CD1c-positive myeloid dendritic cell (primary cell): ENCODE data around the gene TMEM131.

ENCODE experiments used
- DNase-seq: peaks from one replicate; pipeline ENCODE4 v3.0.0-alpha.2; 2016; ENCODE audit errors: extremely low spot score

The TMEM131 gene

DNA sequence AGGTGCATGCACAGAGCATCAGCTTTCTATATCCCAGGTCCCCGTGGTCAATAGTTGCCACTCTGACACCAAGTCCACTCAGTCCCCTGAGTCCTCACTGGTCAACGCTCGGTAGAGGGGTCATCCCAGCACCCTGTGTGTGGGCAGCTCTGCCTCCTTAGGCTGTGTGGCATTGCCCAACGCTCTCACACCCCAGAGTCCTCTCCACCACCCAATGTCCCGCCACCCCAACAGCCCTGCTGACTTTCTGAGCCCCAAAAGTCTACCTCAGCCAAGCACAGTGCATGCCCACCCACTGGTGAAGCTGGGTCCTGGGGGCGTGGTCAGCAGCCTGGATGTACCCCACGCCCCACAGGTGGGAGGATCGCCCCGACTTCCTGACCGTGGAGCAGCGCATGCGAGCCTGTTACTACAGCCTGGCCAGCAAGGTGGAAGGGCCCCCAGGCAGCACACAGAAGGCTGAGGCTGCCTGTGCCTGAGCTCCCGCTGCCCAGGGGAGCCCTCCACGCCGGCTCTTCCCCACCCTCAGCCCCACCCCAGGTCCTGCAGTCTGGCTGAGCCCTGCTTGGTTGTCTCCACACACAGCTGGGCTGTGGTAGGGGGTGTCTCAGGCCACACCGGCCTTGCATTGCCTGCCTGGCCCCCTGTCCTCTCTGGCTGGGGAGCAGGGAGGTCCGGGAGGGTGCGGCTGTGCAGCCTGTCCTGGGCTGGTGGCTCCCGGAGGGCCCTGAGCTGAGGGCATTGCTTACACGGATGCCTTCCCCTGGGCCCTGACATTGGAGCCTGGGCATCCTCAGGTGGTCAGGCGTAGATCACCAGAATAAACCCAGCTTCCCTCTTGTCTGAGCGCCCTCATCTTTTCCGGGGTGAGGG lies 256.5 kb downstream of the TMEM131 start:
- DNase-seq: no peak

DNA sequence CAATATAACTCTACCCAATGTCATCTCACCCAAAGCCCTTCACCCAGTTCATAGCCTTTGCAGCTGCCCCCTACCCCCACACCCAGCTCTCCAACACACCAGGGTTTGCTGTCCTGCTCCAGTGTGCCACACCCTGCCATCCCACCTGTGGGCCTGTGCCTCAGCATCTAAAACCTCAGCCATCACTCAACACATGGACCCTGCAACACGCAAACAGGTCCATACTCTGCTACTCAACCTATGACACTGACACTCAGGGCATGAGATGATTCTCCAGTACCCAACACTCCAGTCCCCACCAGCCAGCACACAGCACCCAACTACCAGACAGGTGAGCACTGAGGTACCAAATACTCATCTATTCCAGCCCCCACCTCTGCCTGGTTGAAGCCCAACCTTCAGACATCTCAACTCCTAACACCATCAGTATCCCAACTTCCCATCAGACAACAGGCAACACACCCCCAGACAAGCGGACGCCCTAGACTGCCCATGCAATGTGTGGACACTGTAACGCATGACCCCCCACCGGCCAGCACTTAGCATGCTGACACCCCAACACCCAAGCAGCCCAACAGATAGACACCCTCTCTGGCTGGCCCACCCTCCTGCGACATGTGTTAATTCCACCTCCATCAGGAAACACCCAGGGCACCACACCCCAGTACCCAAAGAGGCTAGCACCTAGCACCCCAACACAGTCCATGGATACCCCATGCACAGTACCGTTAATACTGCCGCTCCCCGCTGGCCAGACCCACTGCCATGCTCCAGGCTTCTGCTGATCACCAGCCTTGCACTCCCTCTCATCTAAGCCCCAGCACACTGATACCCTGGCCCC lies 257.3 kb downstream of the TMEM131 start:
- DNase-seq: no peak

DNA sequence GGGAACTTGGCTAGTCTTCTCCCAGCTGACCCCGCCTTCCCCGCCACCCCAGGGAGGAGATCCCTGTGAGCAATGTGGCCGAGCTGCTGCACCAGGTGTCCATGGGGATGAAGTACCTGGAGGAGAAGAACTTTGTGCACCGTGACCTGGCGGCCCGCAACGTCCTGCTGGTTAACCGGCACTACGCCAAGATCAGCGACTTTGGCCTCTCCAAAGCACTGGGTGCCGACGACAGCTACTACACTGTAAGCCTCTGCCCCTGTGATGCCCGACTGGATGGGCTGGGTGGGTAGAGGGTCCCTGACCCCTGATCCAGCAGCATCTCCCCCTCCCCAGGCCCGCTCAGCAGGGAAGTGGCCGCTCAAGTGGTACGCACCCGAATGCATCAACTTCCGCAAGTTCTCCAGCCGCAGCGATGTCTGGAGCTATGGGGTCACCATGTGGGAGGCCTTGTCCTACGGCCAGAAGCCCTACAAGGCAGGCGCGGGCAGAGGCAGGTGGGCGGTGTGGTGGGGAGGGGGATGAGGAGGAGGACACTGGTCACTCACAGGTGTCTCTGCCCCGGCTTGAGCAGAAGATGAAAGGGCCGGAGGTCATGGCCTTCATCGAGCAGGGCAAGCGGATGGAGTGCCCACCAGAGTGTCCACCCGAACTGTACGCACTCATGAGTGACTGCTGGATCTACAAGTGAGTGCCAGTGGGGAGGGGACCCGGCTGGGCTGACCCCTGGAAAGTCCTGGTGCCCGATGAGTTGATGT lies 258.1 kb downstream of the TMEM131 start:
- no peak for DNase-seq

DNA sequence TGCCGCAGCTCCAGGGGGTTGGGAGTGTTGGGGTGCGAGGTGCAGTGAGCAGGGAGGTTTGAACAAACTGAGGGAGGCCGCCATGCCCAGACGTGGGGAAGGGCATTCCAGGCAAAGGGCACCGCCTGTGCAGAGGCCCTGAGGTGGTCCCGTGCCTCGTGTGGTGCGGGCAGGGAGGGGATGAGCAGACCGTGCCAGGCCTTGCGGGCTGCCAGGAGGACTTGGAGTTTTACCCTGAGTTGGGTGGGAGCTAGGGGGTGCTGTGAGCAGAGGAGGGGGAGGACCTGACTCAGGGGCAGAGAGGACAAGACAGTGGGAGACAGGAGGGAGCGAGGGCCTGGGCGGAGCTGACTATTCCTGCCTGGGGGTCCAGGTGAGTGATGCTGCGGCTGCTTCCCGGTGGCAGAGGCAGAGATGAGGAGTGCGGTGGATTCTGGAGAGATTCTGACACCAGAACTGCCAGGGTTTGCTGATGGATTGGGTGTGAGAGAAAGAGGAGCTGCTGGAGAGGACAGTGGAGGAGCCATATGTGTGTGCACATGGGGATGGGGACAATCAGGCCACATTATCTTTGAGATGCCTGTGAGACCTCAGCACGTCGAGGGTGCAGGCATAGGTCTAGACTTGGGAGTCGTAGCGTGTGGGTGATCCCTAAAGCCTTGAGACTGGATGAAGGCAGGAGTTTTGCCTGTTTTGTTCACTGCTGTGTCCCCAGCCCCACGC lies 259.0 kb downstream of the TMEM131 start:
- DNase-seq: no peak

DNA sequence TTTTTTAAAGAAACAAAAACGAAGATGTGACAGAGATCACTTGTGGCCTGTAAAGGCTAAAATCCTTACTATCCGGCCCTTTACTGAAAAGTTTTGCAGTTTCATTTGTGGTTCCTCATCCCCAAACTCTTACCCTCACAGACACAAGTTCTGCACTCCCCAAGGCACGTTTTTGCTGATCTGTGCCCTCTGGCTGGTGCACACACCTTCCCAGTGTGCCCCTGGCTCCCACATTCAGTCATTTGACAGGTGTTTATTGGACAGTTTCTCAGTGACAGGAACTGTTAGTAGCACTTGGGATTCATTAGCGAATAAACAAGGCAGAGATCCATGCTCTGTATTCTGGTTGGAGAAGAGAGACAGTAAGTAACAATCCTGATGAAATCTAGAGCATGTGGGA lies 259.6 kb downstream of the TMEM131 start:
- no peak for DNase-seq

DNA sequence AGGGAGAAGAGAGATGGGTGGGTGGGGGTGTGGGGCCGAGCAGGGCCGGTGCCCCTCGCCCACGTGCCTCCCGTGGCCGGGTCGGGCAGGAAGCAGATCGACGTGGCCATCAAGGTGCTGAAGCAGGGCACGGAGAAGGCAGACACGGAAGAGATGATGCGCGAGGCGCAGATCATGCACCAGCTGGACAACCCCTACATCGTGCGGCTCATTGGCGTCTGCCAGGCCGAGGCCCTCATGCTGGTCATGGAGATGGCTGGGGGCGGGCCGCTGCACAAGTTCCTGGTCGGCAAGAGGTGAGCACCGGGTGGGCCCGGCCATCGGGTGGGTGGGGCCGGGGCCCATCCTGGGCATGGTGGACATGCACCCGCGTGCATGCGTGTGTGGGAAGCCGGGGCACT lies 260.6 kb downstream of the TMEM131 start:
- DNase-seq: no peak

DNA sequence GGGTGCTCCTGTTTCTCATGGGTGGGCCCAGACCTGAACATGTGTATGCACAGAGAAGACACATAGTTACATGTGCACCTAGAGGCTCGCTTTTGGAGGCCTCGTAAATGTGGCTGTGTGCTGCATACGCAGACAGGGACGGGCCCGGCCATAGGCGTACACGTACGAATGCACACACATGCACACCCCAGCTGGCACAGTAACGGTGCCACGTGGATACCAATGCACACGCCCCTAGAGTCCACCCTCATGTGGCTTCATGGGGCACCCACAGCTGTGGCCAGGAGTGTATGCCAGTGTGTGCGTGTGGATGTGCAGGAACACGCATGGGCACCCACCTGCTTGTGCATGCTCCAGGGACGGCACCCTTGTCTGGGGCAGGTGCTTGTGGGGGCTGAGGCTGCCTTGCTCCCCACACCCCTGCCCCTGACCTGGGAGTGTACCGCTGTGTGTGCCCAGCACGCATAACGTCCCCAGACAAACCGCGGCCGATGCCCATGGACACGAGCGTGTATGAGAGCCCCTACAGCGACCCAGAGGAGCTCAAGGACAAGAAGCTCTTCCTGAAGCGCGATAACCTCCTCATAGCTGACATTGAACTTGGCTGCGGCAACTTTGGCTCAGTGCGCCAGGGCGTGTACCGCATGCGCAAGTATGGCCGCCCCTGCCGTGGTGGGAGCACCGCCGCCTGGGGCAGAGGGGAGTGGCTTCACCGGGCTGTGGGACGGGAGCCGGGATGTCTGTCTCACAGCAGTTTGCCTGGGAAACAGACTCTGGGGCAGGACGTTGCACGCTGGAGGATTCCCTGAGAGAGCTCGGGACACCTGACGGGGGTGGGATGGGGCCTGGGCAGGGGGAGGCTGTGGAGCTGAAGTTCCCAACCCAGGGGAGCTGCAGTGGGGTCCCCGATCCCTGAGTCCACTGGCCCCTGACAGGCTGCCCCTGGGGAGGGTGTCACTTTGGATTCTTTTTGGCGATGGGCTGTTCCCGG lies 261.4 kb downstream of the TMEM131 start:
- no peak for DNase-seq

DNA sequence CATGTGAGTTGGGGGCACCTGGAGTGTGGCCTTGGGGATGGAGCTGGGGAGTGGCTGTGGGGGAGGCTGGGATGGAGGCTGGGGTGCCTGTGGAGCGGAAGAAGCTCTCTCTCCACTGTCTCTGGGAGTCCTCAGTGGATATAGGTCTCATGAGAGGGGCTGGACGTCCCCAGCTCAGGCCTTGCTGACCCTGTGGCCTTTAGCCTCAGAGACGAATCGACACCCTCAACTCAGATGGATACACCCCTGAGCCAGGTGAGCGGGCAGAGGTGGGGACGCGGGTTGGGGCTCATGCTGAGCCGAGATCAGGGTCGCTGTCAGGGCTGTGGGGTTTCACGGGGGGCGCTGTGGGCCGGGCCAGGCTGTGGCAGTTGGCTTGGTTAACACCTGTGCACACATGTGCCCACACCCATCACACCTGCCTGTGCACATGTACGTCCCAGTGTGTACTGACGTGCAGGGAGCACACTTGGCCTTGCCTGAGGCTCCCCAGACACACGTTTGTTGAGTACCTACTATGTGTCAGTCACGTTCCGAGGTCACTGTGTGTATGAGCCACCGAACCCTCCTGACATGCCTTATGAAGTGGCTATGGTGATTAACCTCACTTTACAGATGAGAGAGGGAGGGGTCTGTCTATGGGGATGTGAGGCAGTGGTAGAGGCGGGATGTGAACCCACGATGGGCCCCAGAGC lies 262.3 kb downstream of the TMEM131 start:
- DNase-seq: no peak

DNA sequence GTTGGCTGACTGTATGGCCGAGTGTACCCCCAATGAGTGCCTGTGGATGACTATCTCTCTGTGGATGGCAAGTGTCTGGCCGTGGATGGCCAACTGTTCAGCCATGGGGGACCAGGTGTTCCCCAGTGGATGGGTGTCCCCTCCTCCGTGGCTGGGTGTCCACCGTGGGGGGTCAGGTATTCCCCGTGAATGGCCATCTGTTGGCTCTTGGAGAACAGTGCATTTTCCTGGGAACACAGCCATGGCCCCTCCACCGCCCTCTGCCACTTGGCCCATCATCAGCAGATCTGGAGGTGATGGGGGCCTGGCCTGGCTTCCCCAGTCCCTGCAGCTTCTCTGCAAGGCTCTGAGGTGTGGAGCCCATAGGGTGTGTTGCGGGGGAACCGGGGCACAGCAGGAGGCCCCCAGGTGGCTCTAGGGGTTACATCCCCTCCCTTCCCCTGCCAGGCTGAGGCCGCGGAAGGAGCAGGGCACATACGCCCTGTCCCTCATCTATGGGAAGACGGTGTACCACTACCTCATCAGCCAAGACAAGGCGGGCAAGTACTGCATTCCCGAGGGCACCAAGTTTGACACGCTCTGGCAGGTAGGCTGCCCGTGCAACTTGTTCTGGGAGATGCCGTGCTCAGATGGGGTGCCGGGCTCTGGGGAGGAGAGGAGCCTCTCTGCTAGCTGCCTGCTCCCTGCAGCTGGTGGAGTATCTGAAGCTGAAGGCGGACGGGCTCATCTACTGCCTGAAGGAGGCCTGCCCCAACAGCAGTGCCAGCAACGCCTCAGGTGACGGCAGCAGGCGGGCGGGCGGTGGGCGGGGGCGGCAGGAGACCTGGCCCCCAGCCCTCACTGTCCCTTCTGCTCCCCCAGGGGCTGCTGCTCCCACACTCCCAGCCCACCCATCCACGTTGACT lies 263.1 kb downstream of the TMEM131 start:
- no peak for DNase-seq

DNA sequence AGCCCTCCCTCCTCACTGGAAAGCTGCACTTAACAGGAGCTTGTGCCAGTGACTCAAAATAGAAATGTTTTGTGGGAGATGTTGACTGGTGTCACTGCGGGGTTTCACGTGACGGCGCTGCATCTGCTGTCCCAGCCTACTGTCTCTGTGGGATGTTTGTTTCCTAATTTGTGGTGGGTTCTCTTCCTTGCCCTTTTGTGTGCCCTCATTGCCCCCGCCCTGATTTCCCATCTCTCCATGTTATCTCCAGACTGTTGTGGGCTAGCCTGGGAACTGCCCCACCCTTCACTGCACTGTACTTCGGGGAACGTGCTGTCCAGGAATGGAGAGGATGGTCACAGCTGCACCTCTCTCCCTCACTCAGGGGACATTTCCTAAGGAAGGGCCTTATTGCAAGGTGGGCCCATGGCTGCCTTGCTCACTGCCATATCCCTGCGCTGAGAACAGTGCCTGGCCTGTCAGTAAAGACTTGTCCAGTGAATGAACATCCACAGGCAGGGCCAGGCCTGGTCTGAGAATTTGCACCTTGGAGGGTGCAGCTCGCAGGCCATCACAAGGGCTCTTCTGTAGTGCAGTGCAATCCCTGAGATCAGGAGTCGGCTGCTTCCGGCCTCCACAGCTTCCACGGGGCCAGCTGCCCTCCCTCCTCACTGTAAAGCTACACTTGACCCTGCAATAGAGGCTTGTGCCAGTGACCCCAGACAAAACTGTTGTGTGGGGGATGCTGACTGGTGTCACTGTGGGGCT lies 264.3 kb downstream of the TMEM131 start:
- DNase-seq: no peak

DNA sequence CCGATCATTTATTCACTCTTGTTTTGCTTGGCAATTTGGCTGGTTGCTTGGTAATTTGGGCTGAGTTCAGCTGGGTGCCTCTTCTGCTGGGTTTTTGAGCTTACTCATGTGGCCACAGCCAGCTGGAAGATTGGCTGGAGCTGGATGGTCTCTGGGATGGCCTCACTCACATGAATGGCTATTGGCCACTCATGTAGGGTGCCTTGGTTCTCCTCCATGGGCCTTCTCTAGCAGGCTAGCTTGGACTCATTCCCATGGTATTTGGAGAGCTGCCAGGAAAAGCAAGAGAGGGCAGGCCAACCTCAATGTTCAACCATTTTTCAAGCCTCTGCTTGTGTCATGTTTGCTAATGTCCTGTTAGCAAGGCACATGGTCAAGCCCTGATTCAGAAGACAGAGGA lies 265.5 kb downstream of the TMEM131 start:
- no peak for DNase-seq

DNA sequence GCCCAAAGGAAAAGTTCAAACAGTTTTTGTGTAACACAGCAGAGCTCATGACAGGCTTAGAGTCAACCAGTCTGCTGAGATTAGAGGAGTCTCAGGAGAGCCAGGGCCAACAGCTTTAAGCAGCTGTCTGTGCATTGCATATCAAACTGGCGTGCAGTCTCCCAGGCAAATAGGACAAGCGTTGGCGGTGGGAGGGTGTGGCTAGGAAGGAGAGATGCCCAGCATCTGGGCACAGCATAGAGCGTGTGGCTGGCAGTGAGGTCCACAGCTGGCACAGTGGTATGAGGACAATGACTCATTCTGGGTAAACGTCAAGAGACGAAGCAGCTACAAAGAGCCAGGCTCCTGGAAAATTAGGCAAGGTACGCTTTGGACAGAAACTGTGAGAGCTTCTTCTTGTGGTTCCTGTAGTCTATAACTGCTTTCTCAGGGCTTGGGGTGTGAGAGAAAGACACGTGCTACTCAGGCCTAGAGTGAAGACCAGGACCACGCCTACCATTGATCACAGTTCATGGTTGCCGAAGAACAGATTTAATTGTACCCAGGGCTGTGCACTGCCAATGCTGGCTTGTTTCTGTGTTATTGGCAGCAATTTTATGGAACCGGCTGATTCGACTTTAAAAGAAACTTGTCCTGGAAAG lies 267.5 kb downstream of the TMEM131 start:
- no peak for DNase-seq

DNA sequence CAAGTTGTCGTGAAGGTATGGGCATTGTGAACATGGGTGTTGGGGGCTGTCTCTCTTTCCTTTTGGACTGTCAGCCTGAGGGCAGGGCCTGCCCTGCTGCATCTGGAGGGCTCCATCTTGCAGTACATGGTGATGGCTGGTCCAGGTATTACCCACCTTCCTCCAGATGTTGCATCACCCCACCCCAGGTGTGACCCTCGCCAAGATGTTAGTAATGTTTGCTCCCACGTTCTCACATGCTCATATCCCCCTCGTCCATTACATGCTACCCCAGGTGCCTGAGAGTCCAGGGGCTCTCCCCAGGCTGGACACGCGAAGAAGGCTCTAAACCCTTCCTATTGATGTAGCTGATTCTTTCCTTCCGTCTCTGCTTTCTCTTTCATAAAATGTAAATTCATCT lies 268.5 kb downstream of the TMEM131 start:
- DNase-seq: no peak

DNA sequence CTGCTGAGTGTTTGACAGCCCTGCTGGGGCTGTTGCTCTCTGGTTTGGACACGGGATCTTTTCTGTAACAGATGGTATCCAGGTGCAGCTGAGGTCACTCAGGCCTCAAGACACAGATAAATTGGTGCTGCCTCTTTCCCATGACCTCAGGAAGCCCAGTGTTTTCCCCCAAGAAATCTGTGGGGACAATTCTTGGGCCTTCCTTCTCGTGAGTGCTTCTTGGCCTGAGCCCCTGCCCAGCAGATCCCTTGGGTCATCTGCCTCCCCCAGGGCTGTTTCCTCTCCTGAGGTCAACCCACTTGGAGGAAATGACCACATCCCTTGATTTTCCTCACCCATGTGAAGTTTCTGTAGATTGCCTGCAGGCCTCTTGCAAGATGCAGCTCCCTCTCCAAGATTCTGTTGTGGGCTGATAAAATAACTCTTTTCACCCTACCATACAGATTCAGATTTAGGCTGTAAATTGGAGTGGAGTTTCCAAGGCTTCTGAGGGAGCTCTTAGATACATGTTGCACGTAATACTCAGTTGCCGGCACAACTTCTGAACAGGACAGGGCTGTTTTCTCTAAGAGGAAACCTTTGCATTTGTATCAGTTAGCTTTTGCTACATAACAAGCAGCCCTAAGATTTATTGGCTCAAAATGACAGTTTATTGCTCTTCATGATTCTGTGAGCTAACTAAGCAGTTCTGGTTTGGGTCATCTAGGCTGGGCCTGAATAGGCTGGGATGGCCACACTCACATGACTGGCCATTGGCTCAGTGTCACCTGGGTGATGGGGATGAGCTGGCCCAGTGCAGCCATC lies 269.3 kb downstream of the TMEM131 start:
- DNase-seq: no peak

DNA sequence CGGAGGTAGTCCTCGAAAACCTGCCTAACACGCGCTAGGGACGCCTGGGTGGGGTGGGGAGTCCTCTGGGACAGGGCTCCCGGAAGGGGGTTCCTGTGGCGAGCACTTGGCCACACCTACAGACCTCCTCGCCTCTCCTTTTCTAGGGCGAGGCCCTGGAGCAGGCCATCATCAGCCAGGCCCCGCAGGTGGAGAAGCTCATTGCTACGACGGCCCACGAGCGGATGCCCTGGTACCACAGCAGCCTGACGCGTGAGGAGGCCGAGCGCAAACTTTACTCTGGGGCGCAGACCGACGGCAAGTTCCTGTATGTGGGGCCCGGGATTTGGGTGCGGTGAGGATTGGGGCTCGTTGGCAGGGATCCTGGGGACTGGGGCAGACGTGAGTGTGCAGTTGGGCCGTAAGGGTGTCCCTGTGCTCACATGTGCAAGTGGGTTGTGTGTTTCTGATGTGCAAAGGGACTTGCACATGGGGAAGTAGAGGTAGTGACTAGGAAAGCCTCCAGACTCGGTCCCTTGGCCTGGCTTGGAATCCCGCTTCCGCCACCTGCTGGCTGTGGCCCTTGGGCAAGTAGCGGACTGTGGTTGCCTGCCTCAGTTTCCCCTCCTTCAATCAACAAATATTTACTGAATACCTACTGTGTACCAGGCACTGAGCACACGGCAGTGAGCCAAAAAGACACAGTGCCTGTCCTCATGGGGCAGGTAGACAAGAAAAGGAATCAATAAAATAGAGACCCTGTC lies 270.6 kb downstream of the TMEM131 start:
- no peak for DNase-seq

DNA sequence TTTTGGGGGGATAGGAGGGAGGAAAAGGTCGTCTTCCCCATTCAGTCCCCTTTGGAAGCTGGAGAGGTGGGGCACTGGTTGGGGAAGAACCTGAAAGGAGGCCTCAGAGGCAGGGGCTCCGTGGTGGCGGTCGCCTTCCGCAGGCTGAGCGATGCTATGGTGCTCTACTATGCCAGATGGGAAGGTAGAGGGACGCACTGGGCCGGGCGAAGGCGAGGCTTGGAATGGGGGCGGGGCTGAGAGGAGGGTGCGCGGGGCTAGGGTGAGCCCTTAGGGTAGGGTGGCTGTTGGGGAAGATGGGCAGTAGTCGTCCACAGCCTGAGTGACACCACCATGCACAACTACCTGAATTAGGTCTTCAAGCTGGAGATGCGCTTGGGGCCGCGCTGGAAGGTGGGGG lies 271.2 kb downstream of the TMEM131 start:
- no peak for DNase-seq
